IPS-NIHi11 (cell line): ENCODE results near the gene ZNF225.
"Not testable (repeated sequence)": the region's sequence is repeated elsewhere in the genome, so short reads cannot be mapped to it uniquely, and the experiment has no call there.

Source experiments
- DNase-seq: peaks from one replicate; pipeline ENCODE4 v3.0.0; 2012; ENCODE audit warnings: mixed read lengths, low spot score

The ZNF225 gene

GRCh38 chr19:44163789-44164188 is 50.6 kb downstream of the ZNF225 start:
- no peak for DNase-seq

GRCh38 chr19:44164327-44164672 is 51.1 kb downstream of the ZNF225 start:
- DNase-seq = no peak

GRCh38 chr19:44164673-44165512 is 51.7 kb downstream of the ZNF225 start, which contains the start of gene ZNF226:
TSS of gene ZNF226 (plus strand) at chr19:44165100. CDS start at chr19:44170081, 4,981 bp downstream.
- DNase-seq = peak; percentile 91

GRCh38 chr19:44170660-44171059 is 57.5 kb downstream of the ZNF225 start:
- not testable (repeated sequence) for DNase-seq

- DNase-seq = no peak
Measured at GRCh38 chr19:44176590-44176989, 63.4 kb downstream of the ZNF225 start.

- no peak for DNase-seq
Measured at GRCh38 chr19:44180968-44181367, 67.8 kb downstream of the ZNF225 start.

- no peak for DNase-seq
Measured at GRCh38 chr19:44182145-44182544, 68.9 kb downstream of the ZNF225 start.
